ENCODE measurements around the gene SYNDIG1.

Gene SYNDIG1

GRCh38 chr20:24535941-24536730 lies 66.7 kb downstream of the SYNDIG1 start:
- no peak for TF ChIP-seq CTCF (IDR thresholded peaks at IDR 0.05; ENCODE audit: poor library complexity, severe bottlenecking)
- peaks cover 5% of the 10 kb centered on the region for H3K27me3 ChIP-seq (ENCODE audit: insufficient read depth, poor library complexity, severe bottlenecking)

GRCh38 chr20:24537210-24537609 lies 67.8 kb downstream of the SYNDIG1 start:
- DNase-seq (ENCODE audit: low spot score) (no peak), ATAC-seq (ENCODE audit: low read depth) (peak; percentile 17; the same call in 1 of the 3 replicates)
- Histone ChIP-seq H3K27ac (ENCODE audit: poor library complexity, severe bottlenecking) (no peak overlapping the region), H3K4me1 (ENCODE audit: insufficient read depth, poor library complexity, severe bottlenecking) (no peaks in the 10 kb centered on the region), H3K9me3 (ENCODE audit: severe bottlenecking) (peaks cover 2% of the 10 kb centered on the region), H3K36me3 (ENCODE audit: low read depth) (no peaks in the 10 kb centered on the region), H3K27me3 (ENCODE audit: insufficient read depth, poor library complexity, severe bottlenecking) (peaks cover 15% of the 10 kb centered on the region), H3K4me3 (ENCODE audit: severe bottlenecking) (no peak overlapping the region)
- no peak for TF ChIP-seq CTCF (IDR thresholded peaks at IDR 0.05; ENCODE audit: poor library complexity, severe bottlenecking)

More at GRCh38 chr20:24535941-24536730, 66.7 kb downstream of the SYNDIG1 start:
- Histone ChIP-seq H3K4me1 (ENCODE audit: insufficient read depth, poor library complexity, severe bottlenecking) (no peaks in the 10 kb centered on the region), H3K36me3 (ENCODE audit: low read depth) (no peaks in the 10 kb centered on the region), H3K9me3 (ENCODE audit: severe bottlenecking) (peaks cover 2% of the 10 kb centered on the region), H3K4me3 (ENCODE audit: severe bottlenecking) (no peak overlapping the region), H3K27ac (ENCODE audit: poor library complexity, severe bottlenecking) (no peak overlapping the region)
- DNase-seq (ENCODE audit: low spot score) (no peak), ATAC-seq (ENCODE audit: low read depth) (no peak)

- ATAC-seq (ENCODE audit: low read depth): no peak
- no peak for DNase-seq (ENCODE audit: low spot score)
- Histone ChIP-seq H3K4me3 (ENCODE audit: severe bottlenecking) (no peak overlapping the region), H3K4me1 (ENCODE audit: insufficient read depth, poor library complexity, severe bottlenecking) (no peaks in the 10 kb centered on the region), H3K9me3 (ENCODE audit: severe bottlenecking) (no peaks in the 10 kb centered on the region), H3K36me3 (ENCODE audit: low read depth) (no peaks in the 10 kb centered on the region), H3K27me3 (ENCODE audit: insufficient read depth, poor library complexity, severe bottlenecking) (peaks cover 17% of the 10 kb centered on the region), H3K27ac (ENCODE audit: poor library complexity, severe bottlenecking) (no peak overlapping the region)
- TF ChIP-seq CTCF (IDR thresholded peaks at IDR 0.05; ENCODE audit: poor library complexity, severe bottlenecking): no peak
Measured at GRCh38 chr20:24542721-24543120, 73.3 kb downstream of the SYNDIG1 start.

GRCh38 chr20:24543168-24543567 lies 73.7 kb downstream of the SYNDIG1 start:
- Histone ChIP-seq H3K36me3 (ENCODE audit: low read depth) (no peaks in the 10 kb centered on the region), H3K4me3 (ENCODE audit: severe bottlenecking) (no peak overlapping the region), H3K27me3 (ENCODE audit: insufficient read depth, poor library complexity, severe bottlenecking) (peaks cover 17% of the 10 kb centered on the region), H3K4me1 (ENCODE audit: insufficient read depth, poor library complexity, severe bottlenecking) (no peaks in the 10 kb centered on the region), H3K9me3 (ENCODE audit: severe bottlenecking) (no peaks in the 10 kb centered on the region), H3K27ac (ENCODE audit: poor library complexity, severe bottlenecking) (no peak overlapping the region)
- TF ChIP-seq CTCF (IDR thresholded peaks at IDR 0.05; ENCODE audit: poor library complexity, severe bottlenecking): no peak
- ATAC-seq (ENCODE audit: low read depth): no peak
- DNase-seq (ENCODE audit: low spot score): no peak

- ATAC-seq (ENCODE audit: low read depth) (no peak), DNase-seq (ENCODE audit: low spot score) (no peak)
- no peaks in the 10 kb centered on the region for H3K9me3 ChIP-seq (ENCODE audit: severe bottlenecking)
- no peak overlapping the region for H3K4me3 ChIP-seq (ENCODE audit: severe bottlenecking)
- no peak for TF ChIP-seq CTCF (IDR thresholded peaks at IDR 0.05; ENCODE audit: poor library complexity, severe bottlenecking)
- peaks cover 17% of the 10 kb centered on the region for H3K27me3 ChIP-seq (ENCODE audit: insufficient read depth, poor library complexity, severe bottlenecking)
- H3K36me3 ChIP-seq (ENCODE audit: low read depth): no peaks in the 10 kb centered on the region
- H3K4me1 ChIP-seq (ENCODE audit: insufficient read depth, poor library complexity, severe bottlenecking): no peaks in the 10 kb centered on the region
- H3K27ac ChIP-seq (ENCODE audit: poor library complexity, severe bottlenecking): no peak overlapping the region
Measured at GRCh38 chr20:24543741-24544140, 74.3 kb downstream of the SYNDIG1 start.

All from RWPE2 (cell line).